ENCODE results near the gene COBL.

The COBL gene

DNA sequence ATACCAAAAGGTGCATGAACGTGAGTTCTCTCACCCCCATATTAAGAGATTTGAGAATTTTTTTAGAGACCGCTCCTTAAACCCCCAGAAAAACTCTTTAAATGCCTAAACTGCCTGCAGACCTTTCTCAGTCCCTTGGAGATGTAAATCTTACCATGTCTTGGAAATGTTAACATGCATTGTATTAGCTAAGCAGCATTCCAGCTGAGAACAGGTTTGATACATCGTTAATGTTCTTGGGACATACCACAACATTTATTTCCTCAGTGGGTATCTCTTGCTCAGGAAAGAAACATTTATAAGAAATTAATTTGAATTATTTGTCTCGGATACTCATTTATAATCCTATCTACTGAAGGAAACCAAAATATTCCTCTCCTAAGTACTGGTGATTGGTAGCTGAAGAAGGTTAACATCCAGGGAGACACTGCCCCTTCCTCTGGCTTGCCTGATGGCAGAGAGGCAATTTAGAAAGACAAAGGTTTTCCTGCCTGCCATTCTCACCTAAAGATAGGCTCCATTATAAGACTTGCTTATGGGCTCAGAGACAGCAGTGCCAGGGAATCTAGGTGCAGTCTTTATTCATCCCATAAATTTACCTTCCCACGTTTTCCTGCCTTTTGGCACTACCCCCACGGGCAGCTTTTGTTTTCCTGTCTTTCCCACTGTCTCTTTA, 141.2 kb downstream of the COBL start:
- DNase-seq = no peak

DNA sequence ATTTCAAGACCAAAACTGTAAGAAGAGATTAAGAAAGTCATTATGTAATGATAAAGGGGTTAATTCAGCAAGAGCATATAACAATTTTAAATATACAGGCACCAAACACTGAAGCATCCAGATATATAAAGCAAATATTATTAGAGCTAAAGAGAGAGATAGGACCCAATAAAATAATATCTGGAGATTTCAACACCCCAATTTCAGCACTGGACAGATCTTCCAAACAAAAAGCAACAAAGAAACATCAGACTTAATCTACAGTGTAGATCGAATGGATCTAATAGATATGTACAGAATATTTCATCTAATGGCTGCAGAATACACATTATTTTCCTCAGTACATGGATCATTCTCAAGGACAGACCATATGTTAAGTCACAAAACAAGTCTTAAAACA, 151.3 kb downstream of the COBL start:
- DNase-seq = no peak

DNA sequence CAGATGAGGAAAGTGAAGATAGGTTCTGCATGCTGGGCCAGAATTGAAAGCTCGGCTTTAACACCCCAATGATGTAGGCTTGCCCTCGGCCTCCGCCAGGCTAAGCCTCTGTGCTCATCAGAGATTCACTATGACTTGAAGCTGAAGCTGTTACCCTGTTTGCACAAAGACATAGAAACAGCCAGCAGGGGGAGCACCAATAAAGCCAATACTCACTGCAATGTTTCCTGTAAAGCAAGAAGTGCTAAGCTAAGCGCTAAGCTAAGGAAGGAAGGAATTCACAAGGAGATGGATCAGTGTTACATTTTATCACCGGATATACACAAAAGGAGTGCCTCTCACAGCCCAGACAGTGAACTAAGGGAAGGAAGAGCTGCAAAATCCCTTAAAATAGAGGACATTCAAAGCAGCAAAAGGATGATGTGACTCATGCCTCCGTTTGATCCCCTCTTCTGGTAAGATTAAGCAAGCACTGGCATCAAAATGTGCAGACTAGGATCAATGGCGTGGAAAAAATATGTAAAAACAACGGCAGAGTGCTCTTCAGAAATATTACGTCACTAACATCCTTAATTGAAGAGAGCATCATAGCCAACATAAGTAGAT, 153.8 kb downstream of the COBL start:
- DNase-seq = peak; percentile 76

DNA sequence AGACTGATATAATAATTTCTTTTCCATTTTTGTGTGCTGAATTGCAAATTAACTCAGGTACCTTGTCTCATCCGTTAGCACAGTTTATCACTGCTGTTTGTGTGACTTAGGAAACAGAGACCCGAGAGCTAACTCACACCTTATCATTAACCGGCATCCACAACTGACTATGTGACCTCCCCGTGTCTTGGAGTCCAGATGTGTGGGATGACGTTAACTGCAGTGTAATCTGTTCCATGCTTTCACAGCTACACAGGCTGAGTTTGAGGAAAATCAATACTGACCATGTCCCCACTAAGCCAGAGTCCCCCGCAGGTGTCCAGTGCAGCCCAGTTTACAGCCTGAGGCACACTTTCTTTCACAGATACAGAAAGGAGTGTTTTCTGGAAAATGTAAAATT, 154.7 kb downstream of the COBL start:
- no peak for DNase-seq

DNA sequence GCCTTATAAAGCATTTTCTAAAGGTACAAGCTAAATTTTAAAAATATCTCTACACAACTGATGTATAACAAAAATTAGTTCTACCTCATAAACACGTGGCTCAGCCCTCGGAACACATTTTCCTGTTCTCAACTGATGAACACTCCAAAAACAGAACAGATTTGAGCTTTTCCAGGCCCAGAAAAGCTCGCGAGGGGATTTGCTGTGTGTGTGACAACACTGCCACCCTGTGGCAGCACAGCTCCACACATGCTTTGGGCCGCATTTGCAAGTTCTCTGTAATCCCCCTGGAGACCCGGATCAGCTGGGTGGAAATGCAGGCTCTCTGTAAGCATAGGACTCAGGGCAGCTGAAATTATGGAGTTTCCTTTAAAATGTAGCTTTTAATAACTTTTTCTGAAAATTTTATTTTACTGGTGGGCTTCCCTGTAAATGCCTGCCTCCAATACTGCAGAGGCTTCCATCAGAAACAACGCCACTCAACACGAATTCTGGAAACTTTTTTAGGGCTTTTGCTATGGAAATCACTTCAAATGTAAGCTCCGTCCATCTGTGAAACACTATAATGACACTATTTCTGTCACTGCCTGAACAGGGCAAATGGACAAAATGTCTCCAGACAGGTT, 155.5 kb downstream of the COBL start:
- peak; percentile 40 for DNase-seq

DNA sequence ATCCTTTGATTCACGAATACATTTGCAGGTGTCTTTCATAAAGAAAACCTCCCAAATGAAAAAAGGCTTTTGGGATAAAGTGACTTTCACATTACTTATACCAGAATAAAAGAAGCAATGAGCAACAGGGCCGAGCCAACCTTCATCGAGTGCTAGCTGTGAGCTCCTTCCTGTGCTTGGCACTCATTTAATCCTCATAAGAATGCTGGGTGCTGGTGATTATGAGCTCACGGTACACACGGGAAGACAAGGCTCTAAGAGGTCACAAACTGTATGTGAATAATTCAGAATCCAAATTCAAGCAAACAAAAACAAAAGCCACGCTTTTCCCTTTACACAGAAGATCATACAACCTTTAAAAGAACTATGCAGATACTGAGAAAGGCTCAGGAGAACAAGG, 156.2 kb downstream of the COBL start:
- no peak for DNase-seq

DNA sequence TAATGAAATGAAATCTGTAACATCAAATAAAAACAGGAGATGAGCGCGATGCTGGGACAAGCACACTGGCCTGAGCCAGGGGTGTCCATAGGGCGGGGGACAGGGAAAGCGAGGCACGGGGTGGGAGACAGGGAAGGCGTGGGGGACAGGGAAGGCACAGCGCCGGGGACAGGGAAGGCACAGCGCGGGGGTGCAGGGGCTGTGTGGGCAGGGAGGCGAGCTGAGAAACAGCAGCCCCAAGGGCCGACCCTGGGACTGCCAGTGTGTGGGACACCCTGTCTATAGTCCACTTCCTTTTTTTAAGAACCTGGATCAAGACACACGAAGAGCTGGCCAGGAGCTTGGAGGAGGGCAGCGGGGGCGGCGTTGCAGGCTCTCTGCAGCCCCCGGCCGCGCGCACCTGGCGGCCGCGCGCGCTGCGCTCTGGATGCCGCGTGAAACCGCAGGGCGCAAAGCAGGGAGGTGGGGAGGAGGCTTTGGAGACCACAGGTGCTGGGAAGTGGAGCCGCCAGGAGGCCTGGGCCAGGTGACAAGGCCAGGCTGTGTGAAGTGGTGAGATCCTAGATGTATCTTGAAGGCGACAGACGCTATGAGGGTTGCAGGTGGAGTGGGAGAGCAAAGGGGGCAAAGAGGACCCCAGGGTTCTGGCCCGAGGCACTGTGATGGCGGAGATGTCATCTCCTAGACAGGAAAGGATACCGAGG, 157.7 kb downstream of the COBL start:
- DNase-seq = no peak

DNA sequence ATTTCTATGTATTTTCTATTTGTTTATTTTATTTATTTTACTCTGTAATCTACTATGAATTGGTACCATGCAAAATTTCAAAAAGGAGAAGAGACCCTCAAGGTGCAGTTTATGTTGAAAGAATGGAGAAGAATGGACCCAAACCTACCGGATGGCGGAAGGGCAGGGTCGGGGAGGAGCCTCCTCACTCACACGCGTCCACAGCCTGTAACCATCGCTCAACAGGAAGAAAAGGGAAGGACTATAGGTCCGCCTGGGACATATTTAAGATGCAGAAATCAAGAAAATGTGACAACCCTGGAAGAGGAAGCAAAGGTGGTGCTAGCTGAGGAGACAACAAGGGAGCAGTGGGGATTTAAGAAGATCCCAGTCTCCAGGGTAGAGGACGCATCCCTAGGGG, 158.4 kb downstream of the COBL start:
- DNase-seq = no peak

DNA sequence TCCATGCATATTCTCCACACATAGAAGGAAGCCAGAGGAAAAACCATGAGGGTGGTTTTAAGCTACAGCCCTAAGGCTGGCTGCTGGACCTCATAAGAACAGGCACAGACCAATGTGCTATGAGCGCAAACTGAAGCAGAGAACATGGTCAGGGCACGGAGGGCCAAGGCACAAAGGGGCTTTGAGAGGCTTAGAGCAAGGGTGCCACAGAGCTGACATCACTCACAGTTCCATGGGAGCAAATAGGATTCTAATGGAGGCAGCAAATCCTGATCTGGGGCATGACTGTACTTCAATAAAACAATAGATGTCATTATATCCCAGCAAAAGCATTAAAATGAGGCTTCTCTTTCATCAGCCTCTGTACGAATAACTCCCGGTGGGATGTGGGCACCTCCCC, 162.4 kb downstream of the COBL start:
- no peak for DNase-seq

DNA sequence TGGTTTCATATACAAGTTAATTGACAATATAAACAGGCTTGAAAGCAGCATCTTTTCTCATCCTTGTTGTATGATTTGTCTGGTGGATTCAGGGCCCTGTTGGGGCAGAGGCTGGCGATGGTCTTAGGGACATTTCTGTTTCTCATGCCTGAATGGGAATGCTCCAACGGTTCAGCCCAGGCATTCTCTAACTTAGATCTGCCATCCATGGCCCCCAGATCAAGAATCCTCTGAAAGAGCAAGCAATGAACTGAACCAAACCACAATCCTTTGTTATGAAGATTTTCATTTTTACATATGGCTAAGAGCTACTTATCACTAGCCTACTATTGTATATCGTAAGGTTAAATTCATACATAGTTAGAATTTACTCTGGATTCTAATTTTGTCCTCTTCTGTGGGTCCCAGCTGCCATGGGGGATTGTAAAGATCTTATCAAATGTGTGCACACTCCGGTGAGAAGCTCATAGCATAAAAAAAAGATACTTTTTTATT, 163.9 kb downstream of the COBL start:
- DNase-seq = no peak

DNA sequence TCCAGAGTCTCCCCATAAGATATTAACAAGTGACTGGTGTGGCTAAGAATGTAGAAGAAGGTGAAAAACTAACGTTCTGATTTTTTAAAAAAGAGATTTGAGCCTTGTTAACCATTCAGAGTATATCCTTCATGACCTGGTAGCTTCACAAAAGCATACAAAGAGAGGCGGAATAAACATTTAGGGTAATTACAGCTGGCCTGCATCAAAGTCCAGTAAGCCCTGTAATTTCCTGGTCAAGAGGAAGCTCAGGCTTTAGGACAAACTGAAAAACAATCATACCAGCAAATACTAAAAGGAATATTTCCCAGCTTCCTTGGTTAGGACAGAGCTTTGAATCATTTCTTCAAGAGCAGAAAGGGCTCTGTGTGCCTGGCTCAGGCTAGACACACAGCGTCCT, 165.2 kb downstream of the COBL start:
- DNase-seq = no peak

DNA sequence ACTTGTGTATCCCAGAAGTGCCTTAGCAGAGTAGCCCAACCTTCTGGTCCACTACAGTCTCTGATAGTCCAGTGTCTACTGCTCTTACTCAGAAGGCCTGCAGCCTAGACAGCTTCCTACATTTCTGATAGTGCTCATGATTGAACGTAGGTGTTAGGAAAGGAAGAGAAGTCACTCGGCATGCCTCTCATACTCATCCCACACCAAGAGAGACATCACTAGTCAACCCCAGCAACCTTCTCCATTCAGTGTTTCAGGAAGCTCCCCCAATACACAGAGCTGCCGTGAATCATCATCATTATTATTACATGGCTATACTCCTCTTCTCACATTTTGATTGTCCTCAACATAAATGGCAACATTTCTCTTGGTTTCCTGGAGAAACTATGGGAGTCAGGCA, 166.4 kb downstream of the COBL start:
- DNase-seq = no peak

DNA sequence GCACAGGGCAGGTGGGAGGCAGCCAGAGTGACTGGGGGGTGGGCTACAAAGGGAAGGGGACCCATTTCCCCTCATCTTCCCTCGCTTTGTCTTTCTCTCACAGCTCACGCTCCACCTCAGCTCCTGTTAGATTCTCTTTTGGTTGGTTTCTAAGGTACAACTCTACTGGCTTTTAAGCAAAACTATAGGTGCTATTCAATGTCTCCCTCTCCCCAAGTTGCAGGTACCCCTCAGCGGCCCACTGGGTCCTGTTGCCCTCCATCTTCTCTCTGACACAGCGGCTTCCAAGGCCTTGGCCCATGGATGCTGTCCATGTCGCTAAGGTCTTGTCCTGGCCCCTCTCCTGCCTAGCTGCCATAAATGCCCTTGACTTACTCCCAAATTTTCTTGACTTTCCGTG, 168.4 kb downstream of the COBL start:
- DNase-seq = no peak

DNA sequence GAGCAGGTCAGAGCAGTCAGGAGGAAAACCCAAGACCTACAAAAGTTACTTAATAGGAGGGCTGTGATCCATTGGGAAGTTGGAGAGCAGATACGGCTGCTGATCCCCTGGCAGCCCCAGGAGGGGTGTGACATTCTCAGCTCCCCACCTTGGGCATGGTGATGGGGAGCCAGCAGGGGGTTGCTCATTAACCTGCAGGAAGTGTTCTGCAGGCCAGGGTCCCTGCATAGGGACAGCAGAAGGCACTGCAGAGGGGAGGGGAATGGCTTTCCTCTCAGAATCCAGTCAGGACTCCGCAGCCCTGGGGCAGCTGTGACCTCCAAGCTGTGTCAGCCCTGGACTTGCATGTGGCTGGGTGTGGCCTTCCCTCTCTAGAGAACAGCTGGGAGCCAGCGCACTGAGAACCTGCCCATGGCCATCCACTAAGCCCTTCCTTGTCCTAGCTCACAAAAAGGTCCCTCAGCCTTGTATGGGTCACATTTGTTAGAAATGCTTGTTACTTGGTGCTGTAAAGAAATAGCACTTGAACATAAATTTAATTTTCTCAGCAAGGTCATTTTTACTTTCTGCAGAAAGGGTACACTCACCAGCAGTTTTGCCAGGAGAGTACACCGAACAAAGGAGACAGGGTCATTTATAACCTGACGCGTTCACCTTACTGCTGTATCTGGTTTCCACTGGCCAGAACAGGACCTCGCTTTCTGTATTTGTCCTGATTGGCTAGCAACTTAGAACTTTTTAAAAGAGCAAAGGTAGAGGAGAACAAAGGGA, 169.6 kb downstream of the COBL start:
- no peak for DNase-seq

DNA sequence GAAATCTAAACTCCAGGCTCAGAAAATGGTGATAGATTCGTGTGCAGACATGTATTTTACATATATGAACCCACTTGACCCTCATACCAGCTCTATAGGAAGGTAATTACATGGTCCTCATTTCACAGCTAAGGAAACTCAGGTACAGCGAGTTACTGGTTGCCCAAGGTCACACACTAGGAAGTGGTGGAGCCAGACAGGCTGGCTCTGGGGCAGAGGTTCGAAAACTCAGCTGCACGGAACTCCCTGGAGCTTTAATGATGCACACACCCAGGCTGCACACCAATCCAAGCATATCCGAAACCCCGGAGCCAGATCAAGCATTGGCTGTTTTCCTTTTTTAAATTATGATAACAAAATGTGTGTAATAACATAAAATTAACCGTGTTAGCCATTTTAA, 172.4 kb downstream of the COBL start:
- no peak for DNase-seq

DNA sequence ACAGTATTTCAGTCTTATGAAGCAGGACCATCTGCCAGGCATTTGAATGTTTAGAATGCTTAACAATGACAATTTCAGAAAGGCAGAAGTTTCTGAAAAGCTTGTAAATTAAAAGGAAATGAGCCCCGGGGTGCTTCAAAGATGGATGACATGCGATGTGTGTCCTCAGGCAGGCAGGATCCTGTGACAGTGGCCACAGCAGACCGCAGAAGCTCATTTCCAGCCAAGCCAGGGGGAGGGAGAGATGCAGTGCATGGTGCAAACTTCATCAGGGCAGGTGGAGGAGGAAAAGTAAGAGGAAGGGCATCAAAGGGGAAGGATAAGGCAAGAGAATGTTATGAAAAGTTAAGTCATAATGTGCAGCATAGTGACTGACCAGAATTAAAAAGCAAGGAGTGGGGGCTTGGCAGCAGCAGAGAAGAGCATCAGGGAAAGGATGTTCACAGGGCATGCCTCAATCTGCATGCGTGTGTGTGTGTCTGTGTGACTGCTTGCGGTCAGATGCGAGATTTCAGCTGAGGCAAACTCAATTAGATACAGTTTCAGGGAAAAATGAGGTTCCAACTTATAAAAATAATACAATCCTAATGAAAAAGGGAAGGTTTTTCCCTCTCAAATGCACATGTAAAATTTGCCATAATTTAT, 173.7 kb downstream of the COBL start:
- no peak for DNase-seq

DNA sequence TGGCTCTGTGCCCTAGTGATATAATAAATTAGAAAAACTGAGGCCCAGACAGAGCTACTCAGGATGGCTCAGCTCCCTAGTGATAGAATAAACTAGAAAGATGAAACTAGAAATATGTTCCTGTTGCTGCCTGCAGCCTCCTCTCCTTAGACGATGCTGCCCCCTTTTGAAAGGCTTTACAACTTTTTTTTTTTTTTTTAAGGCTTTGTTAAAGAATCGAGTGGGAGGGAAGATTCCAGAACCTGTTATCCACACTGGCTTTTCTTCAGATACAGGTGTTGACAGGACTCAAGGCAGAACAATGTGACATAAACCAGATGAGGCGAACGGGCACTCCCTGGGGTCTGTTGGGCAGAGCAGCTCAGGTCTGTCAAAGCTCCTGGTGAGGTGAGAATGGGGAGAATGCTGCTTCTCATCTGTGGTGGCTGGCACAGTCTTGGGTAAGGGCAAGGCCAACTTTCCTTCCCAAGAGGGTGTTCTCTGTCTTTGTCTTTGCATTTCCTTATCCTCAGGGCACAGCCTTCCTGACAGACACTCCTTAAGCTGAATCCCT, 175.1 kb downstream of the COBL start:
- DNase-seq = peak; percentile 25

DNA sequence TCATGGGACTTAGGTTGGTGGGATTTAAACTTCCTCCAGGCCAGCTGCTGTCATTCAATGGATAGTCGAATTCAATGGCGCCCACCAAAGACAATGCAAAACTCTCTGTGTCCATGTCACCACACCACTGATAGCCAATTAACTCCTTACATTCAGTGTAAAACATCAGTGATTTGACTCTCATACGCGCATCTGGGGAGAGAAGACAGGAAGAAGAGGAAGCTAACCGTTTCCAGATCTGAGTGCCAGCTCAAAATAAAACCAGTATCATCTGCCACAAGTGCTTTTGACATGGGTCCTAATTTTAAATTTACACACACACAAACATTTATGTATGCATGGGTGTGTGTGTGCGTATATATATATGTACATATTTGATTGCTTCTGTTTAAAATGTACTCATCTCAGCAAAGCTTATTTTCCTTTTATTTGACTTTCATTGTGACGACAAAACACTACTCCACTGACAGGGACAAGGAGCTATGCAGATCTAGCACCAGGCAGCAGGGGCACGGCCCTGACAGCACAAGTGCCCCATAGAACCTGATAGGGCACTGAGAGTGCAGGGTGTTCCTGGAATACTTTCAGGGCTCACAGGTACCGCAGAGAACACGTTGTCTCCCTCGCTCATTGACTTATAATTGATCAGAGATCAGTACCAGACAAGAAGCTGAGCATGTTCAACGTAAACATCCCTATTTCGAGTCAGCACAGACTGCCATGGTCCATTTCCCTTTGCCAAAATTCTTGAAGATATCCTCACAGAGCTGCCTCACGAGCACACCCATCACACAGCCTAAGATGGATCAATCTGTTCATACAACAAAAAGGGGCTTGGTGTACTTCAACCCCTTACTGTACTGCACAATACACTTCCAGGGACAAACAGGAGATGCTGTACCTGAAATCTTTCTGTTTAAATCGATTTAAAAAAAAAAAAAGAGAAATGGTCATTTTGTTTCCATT, 176.1 kb downstream of the COBL start:
- DNase-seq = no peak

DNA sequence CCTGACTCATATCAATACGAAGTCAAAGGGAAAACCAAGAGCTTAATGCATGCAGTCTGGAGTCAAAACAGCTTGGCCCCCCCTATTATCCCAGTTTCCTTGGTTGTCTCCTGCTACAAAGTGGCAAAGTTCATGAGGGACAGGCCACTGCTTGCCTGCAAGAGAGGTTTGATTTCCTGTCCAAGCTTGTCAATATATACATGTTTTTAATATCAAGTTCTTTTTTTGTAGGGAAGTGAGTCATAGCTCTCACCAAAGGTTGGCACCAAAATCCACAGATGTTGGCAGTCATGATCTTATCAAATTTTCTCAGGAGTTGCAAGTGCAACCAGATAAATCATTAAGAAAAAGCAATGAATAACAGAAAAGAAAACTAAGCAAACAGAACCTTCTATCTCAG, 176.8 kb downstream of the COBL start:
- DNase-seq = peak; percentile 7

DNA sequence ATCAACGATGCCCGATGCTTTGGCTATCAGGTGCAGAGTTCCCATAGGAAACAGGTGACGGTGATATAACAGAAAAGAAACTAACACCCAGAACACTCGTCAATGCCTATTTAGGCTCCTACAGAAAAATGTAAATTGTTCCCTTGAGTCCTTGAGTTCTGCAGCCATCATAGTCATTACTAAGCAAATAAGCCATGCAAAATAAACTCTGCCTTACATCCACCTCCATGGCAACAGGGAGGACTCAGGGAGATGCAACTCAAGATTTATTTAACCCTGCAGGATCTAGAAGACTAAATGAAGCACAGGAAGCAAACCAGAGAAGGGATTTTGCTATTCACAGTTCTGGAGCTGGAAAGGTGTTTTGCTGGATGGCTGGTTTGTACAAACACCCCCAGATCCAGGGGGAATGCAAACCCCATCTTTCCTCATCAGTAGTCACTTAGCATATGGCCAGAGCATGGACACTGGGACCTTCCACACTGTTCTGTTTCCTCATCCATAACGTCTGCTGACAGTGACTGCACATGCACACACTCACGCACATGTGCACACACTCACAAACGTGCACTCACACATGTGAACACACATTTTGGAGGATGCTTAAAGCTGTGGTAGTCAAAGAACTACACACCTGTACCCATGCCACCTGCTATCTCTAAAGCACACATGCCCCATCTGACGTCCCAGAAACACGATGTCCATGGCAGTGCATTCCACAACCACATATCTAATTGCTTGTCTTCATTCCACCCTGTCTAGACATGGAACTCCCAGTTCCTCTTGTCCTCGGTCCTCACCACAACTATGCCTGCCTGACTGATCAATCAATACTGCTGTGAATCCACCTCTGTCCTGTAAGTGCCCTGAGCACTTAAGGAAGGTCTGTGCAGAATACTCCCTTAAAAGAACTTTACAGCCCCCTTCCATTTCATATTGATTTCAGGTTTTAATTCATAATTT, 178.2 kb downstream of the COBL start:
- no peak for DNase-seq

All from HCEC 1CT (cell line).